Ectodermal cell (in vitro differentiated cells): ENCODE measurements around the gene CSTPP1.
"Not testable (repeated sequence)": the region's sequence is repeated elsewhere in the genome, so short reads cannot be mapped to it uniquely, and the experiment has no call there.

Experiments used
- H3K27ac ChIP-seq: 2 replicates; pipeline ENCODE4 v1.7.0; 2013; ENCODE audit warnings: mild to moderate bottlenecking, low read depth, low read length; ENCODE audit not compliant: insufficient read depth, poor library complexity, severe bottlenecking
- H3K27me3 ChIP-seq: 2 replicates; pipeline ENCODE4 v1.7.0; 2013; ENCODE audit warnings: mild to moderate bottlenecking, low read length; ENCODE audit not compliant: insufficient read depth, control insufficient read depth, poor library complexity, severe bottlenecking
- H3K36me3 ChIP-seq: one replicate; pipeline ENCODE4 v1.7.0; 2013; ENCODE audit warnings: low read length; ENCODE audit not compliant: control insufficient read depth, insufficient read depth
- H3K4me1 ChIP-seq: one replicate; pipeline ENCODE4 v1.7.0; 2013; ENCODE audit warnings: low read length; ENCODE audit not compliant: control insufficient read depth, insufficient read depth
- H3K4me3 ChIP-seq: 2 replicates; pipeline ENCODE4 v1.7.0; 2013; ENCODE audit warnings: low read depth, low read length, control low read depth; ENCODE audit not compliant: insufficient read depth
- H3K9me3 ChIP-seq: 2 replicates; pipeline ENCODE4 v1.7.0; 2013; ENCODE audit warnings: mild to moderate bottlenecking, low read length, moderate library complexity; ENCODE audit not compliant: control insufficient read depth
- WGBS, 2 experiments: methylation state at CpG; one replicate each; pipeline ENCODE4 v1.1.7; 2013; ENCODE audit warnings: missing lambda C conversion rate in 2 of 2; 5-methylcytosine and 5-hydroxymethylcytosine counted together

CSTPP1 gene

DNA sequence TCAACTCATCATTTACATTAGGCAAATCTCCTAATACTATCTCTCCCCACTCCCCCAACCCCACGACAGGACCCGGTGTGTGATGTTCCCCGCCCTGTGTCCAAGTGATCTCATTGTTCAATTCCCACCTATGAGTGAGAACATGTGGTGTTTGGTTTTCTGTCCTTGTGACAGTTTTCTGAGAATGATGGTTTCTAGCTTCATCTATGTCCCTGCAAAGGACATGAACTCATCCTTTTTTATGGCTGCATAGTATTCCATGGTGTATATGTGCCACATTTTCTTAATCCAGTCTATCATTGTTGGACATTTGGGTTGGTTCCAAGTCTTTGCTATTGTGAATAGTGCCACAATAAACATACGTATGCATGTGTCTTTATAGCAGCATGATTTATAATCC, 176.4 kb downstream of the CSTPP1 start:
- not testable (repeated sequence) for H3K9me3 ChIP-seq, H3K27ac ChIP-seq, H3K27me3 ChIP-seq, H3K36me3 ChIP-seq, H3K4me3 ChIP-seq, H3K4me1 ChIP-seq
- 80 to 100% methylated on average over 3 of the region's 4 CpGs for WGBS, 2 experiments

DNA sequence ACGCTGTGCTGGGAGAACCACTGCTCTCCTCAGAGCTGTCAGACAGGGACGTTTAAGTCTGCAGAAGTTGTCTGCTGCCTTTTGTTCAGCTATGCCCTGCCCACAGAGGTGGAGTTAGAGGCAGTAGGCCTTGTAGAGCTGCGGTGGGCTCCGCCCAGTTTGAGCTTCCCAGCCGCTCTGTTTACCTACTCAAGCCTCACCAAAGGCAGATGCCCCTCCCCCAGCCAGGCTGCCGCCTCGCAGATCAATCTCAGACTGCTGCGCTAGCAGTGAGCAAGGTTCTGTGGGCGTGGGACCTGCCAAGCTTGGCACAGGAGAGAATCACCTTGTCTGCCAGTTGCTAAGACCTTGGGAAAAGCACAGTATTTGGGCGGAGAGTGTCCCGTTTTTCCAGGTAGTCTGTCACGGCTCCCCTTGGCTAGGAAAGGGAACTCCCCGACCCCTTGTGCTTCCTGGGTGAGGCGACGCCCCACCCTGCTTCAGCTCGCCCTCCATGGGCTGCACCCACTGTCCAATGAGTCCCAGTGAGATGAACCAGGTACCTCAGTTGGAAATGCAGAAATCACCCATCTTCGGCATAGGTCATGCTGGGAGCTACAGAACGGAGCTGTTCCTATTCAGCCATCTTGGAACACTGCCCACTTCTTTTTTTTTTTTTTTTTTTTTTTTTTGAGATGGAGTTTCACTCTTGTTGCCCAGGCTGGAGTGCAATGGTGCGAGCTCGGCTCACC, 182.6 kb downstream of the CSTPP1 start:
- WGBS, 2 experiments: 84 to 86% methylated on average over 18 of the region's 20 CpGs
- H3K27ac ChIP-seq, H3K36me3 ChIP-seq, H3K4me3 ChIP-seq, H3K4me1 ChIP-seq, H3K9me3 ChIP-seq, H3K27me3 ChIP-seq: not testable (repeated sequence)

DNA sequence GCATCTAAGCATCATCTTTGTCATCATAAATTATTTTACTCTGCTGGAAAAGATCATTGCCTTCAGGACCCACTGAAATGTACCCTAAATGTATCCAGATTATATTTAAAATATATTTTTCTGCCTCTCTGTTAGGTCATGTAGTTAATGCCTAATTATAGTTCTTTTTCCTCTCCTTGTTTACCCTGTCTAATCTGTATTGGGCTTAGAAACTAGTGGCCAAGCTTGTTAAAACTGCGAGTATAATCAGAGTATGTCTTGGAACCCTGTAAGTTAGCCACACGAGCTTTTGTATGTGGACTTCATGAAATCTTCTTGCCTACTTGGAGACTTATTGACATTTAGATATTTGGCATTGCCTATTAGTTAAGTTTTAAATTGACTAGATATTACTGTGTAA, 184.5 kb downstream of the CSTPP1 start:
- WGBS, 2 experiments: 93% methylated on average over 2 of the region's 2 CpGs
- H3K36me3 ChIP-seq: no peaks in the 10 kb centered on the region
- H3K4me3 ChIP-seq: no peak overlapping the region
- no peak overlapping the region for H3K27ac ChIP-seq
- no peaks in the 10 kb centered on the region for H3K9me3 ChIP-seq
- H3K4me1 ChIP-seq: peaks cover 3% of the 10 kb centered on the region
- no peaks in the 10 kb centered on the region for H3K27me3 ChIP-seq

DNA sequence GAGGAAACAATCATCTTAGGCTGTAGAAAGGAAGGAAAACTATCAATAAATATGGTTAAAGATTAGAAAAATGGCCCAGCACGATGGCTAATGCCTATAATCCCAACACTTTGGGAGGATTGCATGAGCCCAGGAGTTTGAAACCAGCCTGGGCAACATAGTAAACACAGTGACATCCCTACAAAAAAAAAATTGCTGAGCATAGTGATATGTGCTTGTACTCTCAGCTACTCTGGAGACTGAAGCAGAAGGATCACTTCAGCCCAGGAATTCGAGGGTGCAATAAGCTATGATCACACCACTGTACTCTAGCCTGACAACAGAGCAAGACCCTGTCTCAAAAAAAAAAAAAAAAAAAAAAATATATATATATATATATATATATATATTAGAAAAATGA, 185.2 kb downstream of the CSTPP1 start:
- no peaks in the 10 kb centered on the region for H3K27me3 ChIP-seq
- H3K9me3 ChIP-seq: no peaks in the 10 kb centered on the region
- H3K27ac ChIP-seq: no peak overlapping the region
- no peaks in the 10 kb centered on the region for H3K36me3 ChIP-seq
- peaks cover 3% of the 10 kb centered on the region for H3K4me1 ChIP-seq
- no peak overlapping the region for H3K4me3 ChIP-seq
- WGBS, 2 experiments: 89 to 94% methylated on average over 1 to 2 of the region's 2 CpGs

DNA sequence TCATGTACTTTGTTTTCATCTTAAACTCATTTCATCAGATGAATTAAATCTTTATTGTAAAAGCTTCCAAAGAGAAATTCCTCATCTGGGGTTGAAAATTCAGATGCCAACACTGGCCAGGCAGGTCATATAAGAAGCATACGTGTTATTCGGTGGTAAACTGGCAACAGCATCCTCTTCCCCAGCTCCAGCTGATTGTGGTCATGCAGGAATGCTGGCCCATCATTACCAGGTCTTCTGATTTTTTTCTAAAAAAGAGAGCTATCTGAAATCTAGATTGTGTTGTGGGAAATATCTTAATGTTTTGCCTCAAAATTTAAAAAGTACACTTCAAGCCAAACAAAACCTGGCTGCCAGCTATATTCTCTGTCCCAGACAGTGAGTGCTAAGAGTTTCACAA, 186.5 kb downstream of the CSTPP1 start:
- Histone ChIP-seq H3K36me3 (no peaks in the 10 kb centered on the region), H3K27me3 (no peaks in the 10 kb centered on the region), H3K27ac (no peak overlapping the region), H3K4me3 (no peak overlapping the region), H3K4me1 (peaks cover 3% of the 10 kb centered on the region), H3K9me3 (no peaks in the 10 kb centered on the region)
- WGBS, 2 experiments: 92 to 96% methylated on average over 2 of the region's 2 CpGs

DNA sequence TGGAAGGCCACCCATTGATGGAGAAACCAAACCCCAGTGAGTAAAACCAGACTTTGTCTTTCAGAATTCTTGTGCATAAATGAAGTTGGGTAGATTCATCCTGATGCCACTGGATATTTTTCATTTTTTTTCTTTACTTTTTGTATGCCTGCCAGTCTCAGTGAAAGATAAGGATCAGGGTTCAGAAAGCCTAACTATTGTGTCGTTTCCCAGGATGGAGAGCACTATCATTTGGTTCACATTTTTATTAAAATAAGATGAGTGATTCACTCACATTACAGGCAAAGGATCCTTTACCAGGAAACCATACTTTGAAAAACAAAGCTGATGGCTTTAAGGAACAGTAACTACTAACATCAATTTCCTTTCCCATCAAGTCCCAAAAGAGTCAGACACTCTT, 188.1 kb downstream of the CSTPP1 start:
- Histone ChIP-seq H3K27me3 (no peaks in the 10 kb centered on the region), H3K4me1 (peaks cover 3% of the 10 kb centered on the region), H3K36me3 (no peaks in the 10 kb centered on the region), H3K4me3 (no peak overlapping the region), H3K27ac (no peak overlapping the region), H3K9me3 (no peaks in the 10 kb centered on the region)
- WGBS, 2 experiments: 100% methylated on average over 1 of the region's 1 CpG

DNA sequence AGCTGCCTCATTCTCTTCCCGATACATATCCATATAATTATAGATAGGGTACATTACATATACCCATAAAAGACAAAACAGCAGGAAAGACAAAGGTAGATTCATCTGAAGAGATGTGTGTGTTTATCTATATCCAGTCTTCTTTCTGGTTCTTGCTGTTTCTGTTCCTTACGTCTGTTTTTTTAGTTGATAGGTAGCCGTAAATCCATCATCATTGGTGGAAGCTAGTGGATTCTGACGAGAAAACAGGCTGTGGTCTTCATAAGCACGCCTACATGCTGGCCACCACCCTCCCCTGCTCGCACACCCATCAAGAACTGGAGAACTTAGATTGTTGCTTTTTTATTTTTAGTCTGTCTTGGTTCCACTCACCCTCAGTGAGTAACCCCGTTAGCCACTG, 188.5 kb downstream of the CSTPP1 start:
- peaks cover 3% of the 10 kb centered on the region for H3K4me1 ChIP-seq
- H3K27me3 ChIP-seq: no peaks in the 10 kb centered on the region
- no peaks in the 10 kb centered on the region for H3K36me3 ChIP-seq
- no peak overlapping the region for H3K27ac ChIP-seq
- 95 to 96% methylated on average over 5 to 6 of the region's 7 CpGs for WGBS, 2 experiments
- no peak overlapping the region for H3K4me3 ChIP-seq
- H3K9me3 ChIP-seq: no peaks in the 10 kb centered on the region

DNA sequence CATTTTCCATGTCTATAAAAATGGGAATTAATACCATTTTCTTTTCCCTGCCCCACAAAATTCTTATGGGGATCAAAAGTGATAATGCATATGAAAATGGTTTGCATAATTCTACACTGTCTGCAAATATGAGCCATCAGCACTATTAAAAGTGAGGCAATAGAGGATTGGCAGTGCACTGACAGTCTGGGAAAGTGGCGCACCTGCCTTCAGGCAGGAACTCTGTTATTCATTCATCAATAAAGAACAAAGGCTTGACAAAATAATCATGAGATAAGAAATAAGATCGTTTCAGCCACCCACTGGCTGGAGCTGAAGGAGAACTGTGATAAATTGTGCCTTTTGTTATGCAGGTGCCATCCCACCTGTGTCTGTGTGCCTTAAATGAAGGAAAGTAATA, 190.7 kb downstream of the CSTPP1 start:
- no peaks in the 10 kb centered on the region for H3K9me3 ChIP-seq
- no peak overlapping the region for H3K27ac ChIP-seq
- peaks cover 15% of the 10 kb centered on the region for H3K4me1 ChIP-seq
- no peaks in the 10 kb centered on the region for H3K27me3 ChIP-seq
- no peak overlapping the region for H3K4me3 ChIP-seq
- H3K36me3 ChIP-seq: no peaks in the 10 kb centered on the region
- WGBS, 2 experiments: 78 to 90% methylated on average over 2 of the region's 2 CpGs

DNA sequence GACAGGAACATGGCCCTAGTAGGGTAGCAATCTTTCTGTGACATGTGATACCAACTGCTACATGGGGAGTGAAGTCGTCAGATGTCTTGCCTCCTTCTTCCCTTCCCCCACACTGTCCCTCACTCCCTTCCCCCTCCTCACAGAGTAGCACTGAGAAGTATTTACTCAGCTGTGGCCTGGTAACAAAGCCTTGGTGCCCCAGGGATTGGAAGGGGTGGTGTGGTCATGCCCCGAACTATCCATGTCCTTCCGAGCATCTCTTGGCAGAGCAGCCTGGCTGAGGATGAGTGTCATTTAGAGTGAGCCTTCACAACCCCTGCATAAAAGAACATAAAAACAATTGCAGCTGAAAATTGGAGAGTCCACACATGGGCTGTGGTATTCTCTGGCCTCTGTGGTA, 194.0 kb downstream of the CSTPP1 start:
- H3K4me1 ChIP-seq: peaks cover 28% of the 10 kb centered on the region
- no peaks in the 10 kb centered on the region for H3K36me3 ChIP-seq
- 4 to 5% methylated on average over 3 of the region's 3 CpGs for WGBS, 2 experiments
- no peak overlapping the region for H3K4me3 ChIP-seq
- H3K9me3 ChIP-seq: no peaks in the 10 kb centered on the region
- H3K27ac ChIP-seq: peak overlapping the region; percentile 74
- H3K27me3 ChIP-seq: no peaks in the 10 kb centered on the region

DNA sequence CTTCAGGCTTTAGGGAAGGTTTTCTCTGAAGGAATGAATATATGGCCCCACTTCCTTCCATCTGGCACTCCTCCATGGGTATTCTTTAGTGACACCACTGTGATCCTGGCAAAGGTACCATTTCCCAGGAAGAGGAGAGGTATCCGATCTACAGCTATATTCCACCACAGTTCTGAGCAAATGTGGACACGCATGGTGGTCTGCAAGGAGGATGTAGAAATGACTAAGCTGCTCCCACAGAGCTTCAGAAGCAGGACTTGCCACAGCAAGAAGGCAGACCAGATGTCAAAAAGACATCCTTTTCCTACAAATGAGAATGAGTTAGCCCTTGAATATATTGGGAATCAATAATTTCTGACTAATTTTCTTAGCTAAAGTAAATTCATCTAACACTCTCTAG, 194.6 kb downstream of the CSTPP1 start:
- no peaks in the 10 kb centered on the region for H3K36me3 ChIP-seq
- H3K4me1 ChIP-seq: peaks cover 28% of the 10 kb centered on the region
- no peaks in the 10 kb centered on the region for H3K9me3 ChIP-seq
- H3K27ac ChIP-seq: peak overlapping the region; percentile 74
- no peaks in the 10 kb centered on the region for H3K27me3 ChIP-seq
- WGBS, 2 experiments: 97% methylated on average over 2 of the region's 2 CpGs
- no peak overlapping the region for H3K4me3 ChIP-seq

DNA sequence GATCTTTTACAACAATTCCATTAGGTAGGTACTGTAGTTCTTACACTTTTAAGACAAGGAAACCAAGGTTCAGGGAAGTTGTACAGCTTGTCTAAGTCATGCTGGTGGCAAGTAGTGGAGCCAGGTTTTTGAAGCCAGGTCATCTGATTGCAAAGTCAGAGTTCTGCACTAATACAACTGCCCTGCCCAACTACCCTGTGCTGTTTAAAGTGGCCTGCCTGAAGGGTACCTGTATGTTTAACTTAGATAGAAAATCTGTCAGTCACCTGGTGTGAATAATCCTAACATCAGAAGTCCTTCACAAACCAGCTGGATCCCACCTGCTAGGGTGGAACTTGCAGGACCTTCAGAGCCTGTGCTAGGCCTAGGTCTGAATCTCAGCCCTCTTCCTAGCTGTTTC, 195.9 kb downstream of the CSTPP1 start:
- Histone ChIP-seq H3K27ac (no peak overlapping the region), H3K4me3 (no peak overlapping the region), H3K9me3 (no peaks in the 10 kb centered on the region), H3K4me1 (peaks cover 28% of the 10 kb centered on the region), H3K27me3 (no peaks in the 10 kb centered on the region), H3K36me3 (no peaks in the 10 kb centered on the region)
